GM19043 (cell line): ENCODE data around the gene UPK3A.
A peak's percentile ranks its signal among the peaks of the same experiment; 100 is the strongest.

Source experiments
- ATAC-seq: cut with Tn5 transposase; IDR thresholded peaks from one replicate; pipeline ENCODE4 v1.9.1; 2021; ENCODE audit warnings: low read depth; ENCODE audit not compliant: unreplicated experiment

UPK3A gene

DNA sequence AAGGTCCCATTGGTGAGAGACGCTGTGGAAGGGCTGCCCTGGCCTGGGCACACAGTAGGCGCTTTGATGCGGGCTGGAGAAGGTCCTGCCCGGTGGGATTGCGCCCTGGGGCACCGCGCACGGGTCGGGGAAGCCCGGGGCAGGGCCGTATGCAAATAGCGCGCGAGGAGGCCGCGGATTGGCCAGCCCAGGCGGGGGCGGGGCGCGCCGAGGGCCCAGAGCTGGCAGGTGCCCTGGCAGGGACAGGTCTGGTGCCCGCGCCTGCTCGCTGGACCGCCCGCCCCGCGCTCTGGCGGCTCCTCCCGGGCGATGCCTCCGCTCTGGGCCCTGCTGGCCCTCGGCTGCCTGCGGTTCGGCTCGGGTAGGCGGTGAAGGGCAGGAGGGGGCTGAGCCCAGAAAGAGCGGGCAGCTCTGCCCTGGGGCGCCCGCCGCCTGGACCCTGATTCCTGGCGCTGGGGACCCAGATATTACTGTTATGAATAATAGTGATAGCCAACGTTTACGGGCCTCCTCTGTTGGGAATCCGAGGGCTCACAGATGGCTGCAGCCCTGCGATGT lies at the start of gene UPK3A:
TSS of gene UPK3A (plus strand) at position 245 of the 558 bp plus-strand sequence. CDS start at position 310, 65 bp downstream.
- no peak for ATAC-seq

DNA sequence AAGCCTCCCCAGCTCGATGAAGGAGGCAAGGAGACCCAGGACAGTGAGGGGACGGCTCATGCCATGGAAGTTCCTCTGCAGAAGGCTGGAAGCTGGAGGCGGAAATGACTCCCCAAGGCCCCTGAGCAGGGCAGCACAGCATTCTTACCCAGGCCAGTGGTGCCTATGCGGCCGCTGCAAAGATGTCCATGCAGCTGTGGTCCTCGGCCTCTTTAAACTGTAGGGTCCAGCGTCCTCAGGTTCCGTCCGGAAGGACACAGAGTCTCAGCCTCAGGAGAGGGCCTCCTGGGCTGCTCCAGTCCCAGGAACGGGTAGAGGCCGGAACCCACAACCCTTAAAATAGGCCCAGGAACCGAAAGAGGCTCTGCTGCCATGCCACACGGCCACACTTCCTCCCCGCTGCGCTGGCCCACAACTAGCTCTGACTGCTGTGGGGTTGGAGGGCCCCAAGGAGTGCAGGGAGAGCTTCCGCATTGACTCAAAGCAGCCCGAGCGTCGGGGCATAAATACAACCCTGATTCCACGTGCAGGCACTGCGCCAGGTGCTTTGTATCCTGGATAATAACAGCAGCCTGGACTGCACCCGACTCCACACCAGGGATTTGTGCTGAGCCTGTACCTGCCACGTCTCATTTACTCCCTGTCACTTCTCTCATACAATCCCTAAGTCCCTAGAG lies 49.5 kb upstream of the UPK3A start:
- ATAC-seq: peak; percentile 80

DNA sequence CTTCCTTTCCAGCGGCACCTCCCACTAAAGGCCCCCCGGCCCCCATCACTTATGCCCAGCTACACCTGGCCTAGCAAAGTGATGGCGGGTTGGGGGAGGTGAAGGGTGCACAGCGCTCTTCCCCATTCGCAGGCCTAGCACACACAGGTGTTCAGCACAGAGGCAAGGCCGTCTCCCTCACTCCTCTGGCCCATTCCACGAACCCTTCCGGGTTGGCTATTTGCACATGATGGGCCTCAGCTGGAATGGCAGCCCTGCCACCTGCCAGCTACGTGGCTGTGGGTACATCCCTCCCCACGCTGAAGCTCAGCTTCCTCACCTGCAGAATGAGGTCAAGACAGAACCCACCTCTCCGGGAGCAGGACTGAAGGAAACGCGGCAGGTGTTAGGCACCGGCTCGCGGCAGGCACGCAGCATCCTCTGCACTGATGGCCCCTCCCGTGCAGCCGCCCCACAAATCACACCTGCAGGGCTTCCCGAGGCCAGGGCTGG lies 48.9 kb upstream of the UPK3A start:
- ATAC-seq: no peak

DNA sequence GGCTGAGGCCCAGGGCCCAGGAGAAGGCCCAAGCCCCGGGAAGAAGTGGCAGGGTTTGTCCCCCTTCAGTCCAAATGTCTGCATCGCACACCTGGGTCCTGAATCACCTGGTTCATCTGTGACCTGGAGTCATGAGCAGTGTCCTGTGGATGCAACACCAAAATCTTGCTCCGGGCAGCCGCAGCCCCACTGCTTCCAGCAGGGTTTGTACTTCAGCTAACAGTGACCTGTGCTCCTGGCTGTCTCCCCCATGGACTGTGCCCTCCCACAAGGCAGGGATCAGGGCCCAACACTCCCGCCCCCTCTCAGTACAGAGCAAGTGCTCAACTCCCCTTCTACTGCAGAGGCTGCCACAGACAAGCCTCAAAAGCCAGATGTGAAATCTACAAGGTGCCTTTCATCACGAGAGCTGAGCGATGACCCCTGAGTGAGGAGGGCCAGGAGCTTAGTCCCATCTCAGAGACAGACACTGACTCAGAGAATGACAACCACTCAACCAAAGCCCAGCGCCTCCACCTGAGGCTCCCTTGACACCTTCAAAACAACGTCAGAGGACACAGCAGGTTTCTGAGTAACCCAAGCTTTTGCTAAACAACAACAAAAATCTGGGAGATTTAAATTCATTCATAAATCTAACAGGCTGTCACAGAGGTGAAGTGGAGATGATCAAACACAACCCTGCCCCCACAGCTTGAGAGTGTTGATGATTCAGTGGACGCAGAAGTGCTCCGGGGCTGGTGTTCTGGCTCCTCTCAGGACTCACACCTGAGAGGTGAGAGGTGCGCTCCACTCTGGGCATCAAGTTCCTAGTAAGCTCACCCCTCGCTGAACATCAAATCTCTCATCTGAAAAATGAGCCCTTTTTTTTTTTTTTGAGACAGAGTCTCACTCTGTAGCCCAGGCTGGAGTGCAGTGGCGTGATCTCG lies 47.4 kb upstream of the UPK3A start:
- no peak for ATAC-seq

DNA sequence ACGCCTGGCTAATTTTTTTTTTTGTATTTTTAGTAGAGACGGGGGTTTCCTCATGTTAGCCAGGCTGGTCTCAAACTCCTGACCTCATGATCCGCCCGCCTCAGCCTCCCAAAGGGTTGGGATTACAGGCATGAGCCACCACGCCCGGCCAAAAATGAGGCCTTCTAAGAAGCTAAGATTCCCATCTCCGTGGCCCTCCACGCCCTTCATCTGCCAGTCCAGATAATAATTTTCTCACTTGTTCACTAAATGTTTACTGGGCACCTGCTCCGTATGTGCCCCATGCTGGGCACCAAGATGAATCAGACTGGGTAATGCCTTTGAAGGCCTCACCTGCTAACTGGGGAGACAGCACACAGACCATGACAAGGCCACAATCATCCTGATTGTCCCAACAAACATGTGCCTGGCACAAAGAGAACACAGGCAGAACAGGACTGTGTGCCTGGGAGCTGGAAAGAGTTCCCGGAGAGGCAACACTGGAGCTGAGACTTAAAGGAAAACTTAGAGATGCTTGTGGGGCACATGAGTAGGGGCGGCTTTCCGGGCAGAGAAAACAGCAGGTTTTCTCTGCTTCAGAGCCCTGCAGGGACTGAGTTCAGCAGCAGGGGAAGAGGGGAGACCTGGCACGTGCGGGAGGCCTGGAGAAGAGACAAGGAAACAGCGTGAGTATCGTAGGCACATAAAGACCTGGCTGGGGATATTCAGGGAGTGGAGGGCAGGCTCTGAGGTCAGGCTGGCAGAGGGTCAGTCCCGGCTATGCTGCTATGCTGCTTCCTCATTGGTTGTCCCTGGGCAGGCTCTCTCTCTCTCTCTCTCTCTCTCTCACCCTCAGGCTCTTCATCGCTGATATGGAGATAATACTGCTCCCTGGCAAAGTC lies 46.4 kb upstream of the UPK3A start:
- ATAC-seq: no peak

DNA sequence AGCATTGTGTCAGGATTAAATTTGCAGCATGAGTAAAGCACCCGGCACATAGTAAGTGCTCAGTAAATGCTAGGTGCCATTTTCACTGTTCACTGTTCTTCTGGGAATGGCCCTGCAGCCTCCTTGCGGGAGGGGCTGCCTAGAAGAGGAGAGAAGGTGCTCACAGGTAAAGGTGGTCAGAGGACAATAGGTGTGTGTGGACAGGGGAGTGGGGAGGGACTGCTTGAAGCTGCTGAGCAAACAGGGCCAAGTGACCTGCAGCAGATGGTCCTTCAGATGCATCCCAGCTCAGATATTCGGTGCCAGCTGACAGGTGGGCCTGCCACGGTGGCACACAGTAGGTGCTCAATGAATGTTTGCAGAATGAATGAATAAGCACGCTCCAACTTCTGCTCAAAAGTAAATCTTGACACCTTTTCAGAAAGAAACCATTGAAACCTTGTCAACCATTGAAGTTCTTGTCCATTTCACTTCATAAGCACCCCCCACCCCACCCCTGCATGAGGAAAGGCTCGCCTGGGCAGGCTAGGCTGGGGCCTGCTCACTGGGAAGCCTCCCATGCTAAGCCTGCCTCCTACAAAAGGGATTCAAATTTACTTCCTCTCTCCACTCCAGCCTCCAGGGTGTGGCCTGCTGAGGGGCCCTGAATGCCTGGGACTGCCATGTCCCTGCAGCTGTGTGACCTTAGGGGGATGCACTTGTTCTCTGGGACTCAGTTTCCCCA lies 45.6 kb upstream of the UPK3A start:
- ATAC-seq: no peak

DNA sequence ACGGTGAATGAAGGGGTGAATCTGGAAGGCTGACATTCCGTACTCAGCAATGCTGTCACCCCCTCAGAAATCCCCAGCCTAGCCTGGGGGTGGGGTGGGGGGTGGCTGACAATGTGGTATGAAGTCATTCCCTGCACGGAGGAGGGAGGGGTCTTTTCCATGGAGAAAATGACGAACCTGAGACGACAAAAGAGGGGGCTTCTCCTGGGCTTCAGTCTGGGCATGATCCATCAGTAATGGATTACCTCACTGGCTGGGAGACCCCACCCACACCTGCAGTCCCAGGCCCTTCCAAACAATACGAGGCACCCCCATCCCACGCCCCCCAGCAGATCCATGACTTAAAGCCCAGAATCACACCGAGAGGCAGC lies 45.1 kb upstream of the UPK3A start:
- no peak for ATAC-seq

DNA sequence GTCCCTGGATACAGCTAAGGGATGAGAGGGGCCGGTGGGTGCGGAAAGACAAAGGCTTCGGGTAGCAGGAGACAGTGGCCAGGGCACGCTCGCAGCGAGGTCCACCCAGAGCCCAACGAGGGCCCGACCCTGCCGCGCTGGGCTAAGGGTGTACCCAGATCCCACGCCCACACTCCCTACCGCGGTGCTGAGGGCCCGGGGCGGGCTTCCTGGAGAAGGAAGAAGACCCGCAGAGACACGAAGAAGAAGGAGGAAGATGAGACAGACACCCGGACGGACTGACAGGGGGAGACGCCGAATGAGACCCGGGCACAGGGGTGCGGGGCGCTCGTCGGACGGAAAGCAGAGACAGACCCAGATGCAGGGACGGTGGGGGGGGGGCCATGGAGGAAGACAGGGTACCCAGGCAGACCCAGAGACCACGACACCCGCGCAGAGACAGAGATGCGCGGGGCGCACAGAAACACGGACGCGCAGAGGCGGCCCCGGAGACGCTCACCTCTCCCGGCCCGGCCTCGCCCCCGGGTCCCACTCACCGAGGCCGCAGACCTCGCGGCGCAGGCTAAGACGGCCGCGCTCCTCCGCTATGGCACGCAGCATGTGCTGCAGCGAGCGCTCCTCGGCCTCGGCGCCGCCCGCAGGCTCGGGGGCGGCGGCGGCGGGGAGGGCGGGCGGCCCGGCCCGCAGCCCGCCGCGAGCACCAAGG lies 44.5 kb upstream of the UPK3A start:
- ATAC-seq: no peak

DNA sequence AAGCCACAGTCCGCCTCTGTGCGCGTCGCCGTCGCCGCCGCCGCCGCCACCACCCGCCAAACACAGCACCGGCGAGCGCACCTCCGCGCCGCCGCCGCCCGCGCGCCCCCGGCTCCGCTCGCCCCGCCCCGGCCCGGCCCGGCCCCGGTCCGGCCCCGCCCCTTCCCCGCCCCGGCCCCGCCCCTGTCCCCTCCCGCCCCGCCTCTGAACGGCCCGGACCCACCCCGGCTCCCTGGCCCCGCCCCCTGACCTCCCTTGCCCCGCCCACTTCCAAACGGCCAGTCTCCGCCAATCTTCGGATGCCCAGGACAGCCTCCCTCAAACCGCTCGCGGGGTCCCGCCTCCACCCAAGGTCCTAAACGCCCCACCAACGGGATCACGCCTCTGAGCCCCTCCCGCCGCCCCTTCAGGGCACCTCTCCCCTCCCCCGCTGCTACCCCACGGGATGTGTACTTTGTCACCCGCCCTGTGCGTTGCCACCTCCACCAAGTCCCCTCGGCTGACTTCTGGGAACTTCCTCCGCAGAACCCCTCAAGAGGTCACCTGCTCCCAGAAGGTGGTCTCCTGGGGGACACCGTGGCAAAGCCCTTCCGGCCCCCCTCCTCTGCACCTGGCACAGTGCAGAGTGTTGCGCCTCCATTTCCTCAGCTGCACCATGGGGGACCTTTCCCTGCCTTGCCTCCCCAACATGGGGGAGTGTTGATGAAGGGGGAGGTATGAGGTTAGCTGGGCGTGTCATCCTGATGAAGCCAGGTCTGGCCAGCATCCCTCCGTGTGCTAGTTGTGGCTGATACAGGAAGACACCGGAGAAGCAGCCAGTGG lies 43.7 kb upstream of the UPK3A start, which contains the start of gene KIAA0930:
TSS of gene KIAA0930 (minus strand) at position 85 of the 822 bp plus-strand sequence. CDS start 191 bp downstream, outside the sequence.
- ATAC-seq: no peak

DNA sequence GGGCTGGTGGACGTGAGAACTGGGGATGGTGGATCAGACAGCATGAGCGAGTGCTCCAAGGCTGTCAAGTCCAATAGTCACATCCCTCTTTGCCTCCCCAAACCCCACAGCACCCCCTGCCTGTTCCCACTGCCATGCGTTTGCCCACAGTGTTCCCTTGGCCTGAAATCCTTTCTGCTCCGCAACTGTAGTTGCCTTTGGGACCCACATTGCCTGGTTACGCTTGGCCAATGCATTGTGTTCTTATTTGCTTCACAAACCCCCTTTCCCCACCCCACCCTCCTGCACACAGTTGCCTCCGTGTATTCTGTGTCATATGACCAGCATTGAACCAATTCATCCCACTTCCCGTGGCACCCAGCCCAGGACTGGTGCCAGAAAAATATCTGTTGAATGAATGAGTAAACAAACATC lies 42.0 kb upstream of the UPK3A start:
- ATAC-seq: no peak

DNA sequence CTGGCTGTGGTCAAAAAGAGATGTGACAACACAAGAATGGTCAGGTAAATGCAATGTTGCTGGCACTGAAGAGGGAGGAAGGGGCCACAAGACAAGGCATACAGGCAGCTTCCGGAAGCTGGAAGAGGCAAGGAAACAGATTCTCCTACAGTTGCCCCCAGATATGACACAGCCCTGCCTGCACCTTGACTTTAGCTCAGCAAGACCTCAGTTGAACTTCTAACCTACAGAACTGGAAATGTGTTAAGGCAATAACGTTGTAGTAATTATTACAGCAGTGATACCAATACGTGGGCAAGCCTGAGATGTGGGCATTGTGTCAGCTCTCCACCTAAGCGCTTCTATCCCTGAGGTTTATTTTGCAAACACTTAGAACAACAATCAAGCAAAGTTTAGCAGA lies 39.8 kb upstream of the UPK3A start:
- ATAC-seq: no peak

DNA sequence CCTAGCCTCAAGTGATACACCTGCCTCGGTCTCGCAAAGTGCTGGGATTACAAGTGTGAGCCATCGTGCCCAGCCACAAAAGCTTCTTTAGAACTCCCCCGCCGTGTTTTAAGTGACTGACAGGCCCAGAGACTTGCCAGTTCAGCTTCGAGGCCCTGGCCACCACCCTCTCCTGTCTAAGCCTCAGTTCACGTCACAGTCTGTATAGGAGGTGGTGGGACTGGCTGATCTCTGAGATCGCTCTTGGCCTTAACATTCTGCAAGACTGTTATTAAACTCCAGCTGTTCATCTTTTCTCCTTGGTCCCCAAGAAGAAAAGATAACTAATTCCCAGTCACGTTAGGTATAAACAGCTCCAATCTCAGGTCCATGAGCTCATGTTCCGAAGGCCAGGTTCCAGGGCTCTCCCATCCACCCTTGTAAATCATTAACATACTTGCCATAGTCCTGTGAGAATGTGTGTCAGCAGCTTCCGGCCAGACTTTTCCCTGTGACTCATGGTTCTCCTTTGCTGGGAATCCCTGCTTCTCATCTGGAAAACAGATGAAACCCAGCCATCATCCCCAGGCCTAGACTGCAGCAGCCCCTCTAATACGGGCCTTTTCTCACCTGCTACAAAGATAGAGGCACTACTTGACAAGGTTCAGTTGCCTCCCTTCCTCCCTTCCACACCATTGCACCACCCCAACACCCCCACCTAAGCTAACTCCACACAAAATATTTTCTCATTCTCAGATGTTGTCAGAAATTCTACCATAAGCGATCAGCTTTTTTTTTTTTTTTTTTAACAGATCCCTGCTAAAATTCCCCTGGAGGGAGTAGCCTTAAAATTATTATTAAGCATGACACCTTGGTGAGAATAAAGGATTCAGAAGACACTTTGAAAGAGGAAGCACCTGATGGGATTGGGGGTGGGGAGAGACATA lies 38.4 kb upstream of the UPK3A start:
- no peak for ATAC-seq

DNA sequence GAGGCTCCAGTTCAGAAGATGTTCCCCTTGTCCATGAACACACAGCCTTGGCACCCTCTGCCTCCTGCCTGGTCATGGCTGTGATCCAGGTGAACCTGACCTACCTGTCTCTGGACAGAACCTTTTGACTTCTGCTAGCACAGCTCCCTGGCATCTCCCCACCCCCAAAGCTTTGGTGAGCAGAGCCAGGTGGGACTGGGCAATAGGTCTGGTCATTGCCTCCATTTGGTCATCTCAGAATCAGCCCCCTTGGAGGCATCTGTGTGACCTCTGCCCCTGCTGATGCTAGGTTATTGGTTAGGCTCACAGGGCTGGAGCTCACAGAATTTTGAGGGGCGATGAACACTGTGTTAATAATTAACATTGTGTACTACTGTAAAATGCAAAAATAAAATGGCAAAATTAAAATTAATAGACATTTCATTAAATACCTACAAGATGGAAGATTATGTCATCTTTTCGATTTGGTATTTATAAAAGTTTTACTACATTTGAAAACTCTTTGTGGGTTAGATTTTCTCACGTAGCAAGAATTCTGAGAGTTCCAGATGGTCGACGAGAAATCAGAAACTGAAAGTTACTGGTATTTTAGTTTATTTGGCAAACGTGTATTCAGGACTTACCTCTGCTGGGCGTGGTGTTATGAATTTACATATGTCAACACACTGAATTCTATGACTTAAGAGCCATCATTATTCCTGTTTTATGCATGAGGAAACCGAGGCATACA lies 35.8 kb upstream of the UPK3A start:
- no peak for ATAC-seq

DNA sequence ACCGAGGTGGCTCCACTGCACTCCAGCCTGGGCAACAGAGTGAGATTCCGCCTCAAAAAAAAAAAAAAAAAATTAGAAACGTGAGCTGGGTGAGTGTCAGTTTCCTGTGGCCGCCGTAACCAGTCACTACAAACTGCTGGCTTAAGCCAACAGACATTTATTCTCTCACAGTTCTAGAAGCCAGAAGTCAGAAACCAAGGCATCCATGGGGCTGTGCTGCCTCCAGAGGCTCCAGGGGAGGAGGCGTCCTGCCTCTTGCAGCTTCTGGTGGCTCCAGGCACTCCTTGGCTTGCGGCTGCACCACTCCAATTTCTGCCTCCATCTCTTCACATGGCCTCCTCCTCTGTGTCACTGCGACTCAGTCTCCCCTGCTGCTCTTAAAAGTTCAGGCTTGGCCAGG lies 32.9 kb upstream of the UPK3A start:
- no peak for ATAC-seq

DNA sequence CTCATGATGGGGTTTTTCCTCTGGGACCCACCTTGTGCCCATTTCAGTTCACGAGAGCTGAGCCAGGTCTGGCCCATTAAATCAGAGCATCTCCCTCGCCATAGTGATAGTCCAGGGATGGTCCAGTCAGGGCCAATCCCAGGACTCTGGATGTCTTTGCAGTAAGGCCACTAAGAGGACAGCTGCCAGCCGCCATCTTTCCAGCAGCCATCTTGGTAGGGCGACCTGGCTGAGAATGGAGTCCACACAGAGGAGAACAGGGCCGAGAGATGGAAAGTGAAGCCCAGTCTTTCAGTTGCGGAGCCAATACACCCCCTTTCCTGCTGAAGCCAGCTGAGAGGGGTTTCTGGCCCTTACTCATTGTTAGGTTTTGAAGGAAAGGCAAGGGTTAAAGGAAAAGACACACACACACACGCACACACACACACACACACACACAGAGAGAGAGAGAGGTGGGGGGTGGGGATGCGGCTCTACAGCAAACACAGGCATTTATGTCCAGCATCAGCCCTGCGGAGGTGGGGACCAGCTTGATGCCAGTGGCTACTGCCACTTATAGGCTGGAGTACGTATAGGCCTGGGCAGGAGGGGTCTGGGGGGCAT lies 31.6 kb upstream of the UPK3A start:
- ATAC-seq: no peak

DNA sequence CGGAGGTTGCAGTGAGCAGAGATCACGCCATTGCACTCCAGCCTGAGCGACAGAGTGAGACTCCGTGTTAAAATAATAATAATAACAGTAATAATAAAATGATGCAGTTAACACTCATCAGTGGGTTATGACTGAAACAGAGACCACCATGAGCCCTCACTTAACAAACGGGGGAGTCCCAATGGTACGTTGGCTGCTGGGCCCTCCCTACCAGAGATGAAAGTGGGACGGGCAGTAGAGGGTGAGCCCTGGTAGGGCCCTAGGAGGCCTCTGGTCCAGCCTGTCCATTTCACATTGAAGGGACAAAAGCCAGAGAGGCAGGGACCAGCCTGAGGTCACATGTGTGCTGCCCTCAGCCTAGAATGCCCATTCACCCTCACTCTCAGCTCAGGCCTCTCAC lies 30.4 kb upstream of the UPK3A start:
- ATAC-seq: no peak
